ENCODE results near the gene TMEFF2.

GRCh38 chr2:191957996-191958860 lies 236.5 kb downstream of the TMEFF2 start:
- TF ChIP-seq CTCF (IDR thresholded peaks at IDR 0.05) = no peak
- TF ChIP-seq POLR2A (IDR thresholded peaks at IDR 0.05) = no peak
- no peak for TF ChIP-seq POLR2AphosphoS5 (IDR thresholded peaks at IDR 0.05)

Data from prostate gland (tissue), 2 donors.